IMR-90 (cell line): ENCODE results near the gene RASSF4.

Experiments
- BHLHE40 ChIP-seq: fragments of 150-350 bp; IDR thresholded peaks from 2 replicates; pipeline ENCODE4 v1.6.1; 2016; ENCODE audit warnings: mild to moderate bottlenecking, low read depth, low read length
- CTCF ChIP-seq: conservative IDR thresholded peaks from 2 replicates; pipeline ENCODE4 v1.5.1; 2012; ENCODE audit warnings: mild to moderate bottlenecking, low read depth, low read length, improper control_type of control experiment
- NFE2L2 ChIP-seq: fragments of 150-350 bp; IDR thresholded peaks from 2 replicates; pipeline ENCODE4 v1.6.1; 2016; ENCODE audit warnings: low read depth, mild to moderate bottlenecking, low read length
- POLR2A ChIP-seq: IDR thresholded peaks from 2 replicates; pipeline ENCODE4 v1.6.1; 2012; ENCODE audit warnings: mild to moderate bottlenecking, low read depth, low read length
- RCOR1 ChIP-seq: IDR thresholded peaks from 2 replicates; pipeline ENCODE4 v1.6.1; 2012; ENCODE audit warnings: mild to moderate bottlenecking, low read length, improper control_type of control experiment; ENCODE audit not compliant: insufficient replicate concordance
- RFX5 ChIP-seq: IDR thresholded peaks from 2 replicates; pipeline ENCODE4 v1.8.0; 2012; ENCODE audit warnings: low read depth, mild to moderate bottlenecking, low read length, moderate library complexity
- SMC3 ChIP-seq: fragments of 150-350 bp; IDR thresholded peaks from 2 replicates; pipeline ENCODE4 v1.6.1; 2016; ENCODE audit warnings: low read depth, mild to moderate bottlenecking, antibody characterized with exemption, low read length, moderate library complexity

- TF ChIP-seq RFX5, result no peak
- TF ChIP-seq POLR2A, result no peak
- no peak for TF ChIP-seq CTCF
- no peak for TF ChIP-seq BHLHE40
- no peak for TF ChIP-seq SMC3
- no peak for TF ChIP-seq NFE2L2
- no peak for TF ChIP-seq RCOR1
These were observed 5.5 kb downstream of the RASSF4 start for GRCh38 chr10:44965104-44965503.
